GM12878 (cell line): ENCODE results near the gene DLG4. TPM values are rescaled to one million over a fixed set of nuclear protein-coding genes. Genes with fewer than 3 reads are reported as not detected.

Experiments used
- ATAC-seq: fragments of 200-7000 bp; cut with Tn5 transposase; 3 replicates; pipeline ENCODE4 v1.9.1; 2020; ENCODE audit warnings: mild to moderate bottlenecking, moderate library complexity
- BruUV-seq: library from RNA; stranded (reverse); fragments of 400-500 nt; replicated peaks from 2 replicates; lab custom pipeline; 2021; lab: Mats Ljungman, UMichigan
- CTCF ChIA-PET: fragments of 300-600 bp; sonication (Branson Sonifier 250); formaldehyde crosslinking; extraction: SDS; loops from one replicate; lab custom pipeline; 2021; ENCODE audit warnings: inconsistent platforms; lab: Yijun Ruan, JAX
- POLR2A ChIA-PET: fragments of 350-600 bp; formaldehyde crosslinking; extraction: SDS; loops from one replicate; lab custom pipeline; 2021; ENCODE audit warnings: inconsistent platforms; lab: Charles Lee
- RAD21 ChIA-PET: fragments of 300-600 bp; sonication (Branson Sonifier 250); formaldehyde crosslinking; loops from one replicate; lab custom pipeline; 2023; ENCODE audit warnings: antibody characterized with exemption; ENCODE audit not compliant: unreplicated experiment; lab: Charles Lee
- SMC1A ChIA-PET: fragments of 300-600 bp; sonication (Branson Sonifier 250); formaldehyde crosslinking; loops from one replicate; lab custom pipeline; 2023; ENCODE audit not compliant: unreplicated experiment, uncharacterized antibody; lab: Charles Lee
- DNase-seq: peaks from one replicate; pipeline ENCODE4 v3.0.0-alpha.2; 2011; ENCODE audit warnings: low read depth, low spot score
- FAIRE-seq: peaks from 3 replicates; lab custom pipeline; 2011; peaks lifted over from hg19 to GRCh38; lab: Jason Lieb, UNC
- H2AFZ ChIP-seq: 2 replicates; pipeline ENCODE4 v1.6.0; 2011; ENCODE audit warnings: low read depth, low read length, control low read depth; ENCODE audit not compliant: control insufficient read depth
- H3K27ac ChIP-seq: 2 replicates; pipeline ENCODE4 v1.5.1; 2011; ENCODE audit warnings: control low read depth; ENCODE audit not compliant: control insufficient read depth, insufficient read depth
- H3K27me3 ChIP-seq, 2 experiments: replicated peaks in 1 of 2; 2 replicates each; pipeline versions ENCODE4 v1.6.0 to v1.6.1; 2011; ENCODE audit warnings: low read length in 1 of 2; ENCODE audit not compliant: control insufficient read depth in 2 of 2, insufficient read depth in 2 of 2
- H3K36me3 ChIP-seq, 2 experiments: 2 replicates each; pipeline ENCODE4 v1.5.1; 2011; ENCODE audit warnings: low read length in 1 of 2; ENCODE audit not compliant: control insufficient read depth in 2 of 2, insufficient read depth in 2 of 2
- H3K4me1 ChIP-seq: 2 replicates; pipeline ENCODE4 v1.6.1; 2011; ENCODE audit warnings: mild to moderate bottlenecking, low read length, moderate library complexity, mixed read lengths; ENCODE audit not compliant: control insufficient read depth, insufficient read depth
- H3K4me2 ChIP-seq: 2 replicates; pipeline ENCODE4 v1.6.0; 2011; ENCODE audit warnings: control low read depth; ENCODE audit not compliant: control insufficient read depth, insufficient read depth
- H3K4me3 ChIP-seq: fragments of 200-600 bp; sonication (generic); 2 replicates; pipeline ENCODE4 v1.5.1; 2016
- H3K79me2 ChIP-seq: 2 replicates; pipeline ENCODE4 v1.6.0; 2011; ENCODE audit warnings: low read length; ENCODE audit not compliant: control insufficient read depth, insufficient read depth
- H3K9ac ChIP-seq: 2 replicates; pipeline ENCODE4 v1.8.0; 2011; ENCODE audit warnings: low read length, control low read depth, mixed read lengths; ENCODE audit not compliant: control insufficient read depth, insufficient read depth
- H3K9me3 ChIP-seq: replicated peaks from 3 replicates; pipeline ENCODE4 v1.5.1; 2011; ENCODE audit warnings: mild to moderate bottlenecking, low read length; ENCODE audit not compliant: control insufficient read depth, insufficient read depth
- H4K20me1 ChIP-seq: 2 replicates; pipeline ENCODE4 v1.6.0; 2011; ENCODE audit not compliant: control insufficient read depth, insufficient read depth
- CBX3 ChIP-seq: fragments of 200-600 bp; sonication (generic); IDR thresholded peaks from 2 replicates; pipeline ENCODE4 v1.6.1; 2016; ENCODE audit warnings: low read depth, borderline replicate concordance
- GABPA ChIP-seq: IDR thresholded peaks from 2 replicates; pipeline ENCODE4 v1.6.1; 2014; ENCODE audit warnings: antibody characterized with exemption, low read depth, mild to moderate bottlenecking, inconsistent platforms
- GATAD2B ChIP-seq: fragments of 450-650 bp; conservative IDR thresholded peaks from 2 replicates; pipeline ENCODE4 v1.6.1; 2017; ENCODE audit warnings: low read depth, mild to moderate bottlenecking, moderate library complexity
- MXI1 ChIP-seq: fragments of 150-350 bp; IDR thresholded peaks from 2 replicates; pipeline ENCODE4 v1.6.1; 2011; ENCODE audit warnings: low read depth, mild to moderate bottlenecking, inconsistent platforms, low read length, improper control_type of control experiment
- NFYA ChIP-seq: IDR thresholded peaks from 2 replicates; pipeline ENCODE4 v1.6.1; 2011; ENCODE audit warnings: low read depth, mild to moderate bottlenecking, low read length, improper control_type of control experiment, borderline replicate concordance
- RELA ChIP-seq: fragments of 450-650 bp; IDR thresholded peaks from 2 replicates; pipeline ENCODE4 v1.8.0; 2014; ENCODE audit warnings: borderline replicate concordance; ENCODE audit not compliant: partially characterized antibody
- WGBS: methylation state at CpG from one replicate; pipeline ENCODE4 v1.1.6; 2016; ENCODE audit warnings: low lambda C conversion rate; ENCODE audit not compliant: insufficient replicate concordance, insufficient coverage; ENCODE audit errors: missing lambda C conversion rate; 5-methylcytosine and 5-hydroxymethylcytosine counted together
- in situ Hi-C: fragments of 300-500 bp; cut with MboI; formaldehyde crosslinking; loops from 9 replicates; pipeline ENCODE4 v1.14.3; 2018; ENCODE audit warnings: mixed read lengths
- intact Hi-C: fragments of 100-400 bp; cut with micrococcal nuclease; formaldehyde crosslinking; loops from one replicate; pipeline ENCODE4 v1.14.2; 2022; ENCODE audit not compliant: unreplicated experiment
- polyA plus RNA-seq, 11 experiments: library from polyadenylated mRNA; depleted of rRNA in 4 of 11; unstranded in 6 of 11; stranded (reverse) in 5 of 11; fragments of >200 nt; fragmentation: Nextera tagmentation in 4 of 11; fragmentation: Illumina TruSeq in 1 of 11; extraction: Ambion mirVana in 4 of 11; extraction: Trizol in 1 of 11; gene quantifications; 1 replicate in 1 of 11; 2 replicates in 10 of 11; pipeline versions ENCODE4 v1.2.1 to v1.2.3, GENCODE V29; 2011 to 2016; ENCODE audit warnings: inconsistent platforms in 2 of 11, missing spikeins in 2 of 11, low read depth in 1 of 11
- total RNA-seq, 4 experiments: library from RNA; depleted of rRNA in 3 of 4; stranded (reverse); fragments of >200 nt in 3 of 4; fragmentation: Illumina TruSeq in 1 of 4; extraction: Trizol in 1 of 4; gene quantifications; 2 replicates each; pipeline versions ENCODE4 v1.2.1 to v1.2.3, GENCODE V29; 2013 to 2021
- TF ChIP-seq, protein P1 (sequence below): IDR thresholded peaks from 2 replicates; pipeline ENCODE4 v1.6.1; 2012; ENCODE audit warnings: mild to moderate bottlenecking, low read depth, low read length
- TF ChIP-seq, protein P2 (sequence below): fragments of 450-650 bp; IDR thresholded peaks from 2 replicates; pipeline ENCODE4 v1.6.1; 2017; ENCODE audit warnings: mild to moderate bottlenecking
- TF ChIP-seq, protein P3 (sequence below): fragments of 450-650 bp; IDR thresholded peaks from 2 replicates; pipeline ENCODE4 v1.6.1; 2018; ENCODE audit warnings: mild to moderate bottlenecking, low read depth, moderate library complexity; ENCODE audit not compliant: partially characterized antibody
- TF ChIP-seq, protein P4 (sequence below): fragments of 450-650 bp; IDR thresholded peaks from 2 replicates; pipeline ENCODE4 v1.6.1; 2017; ENCODE audit warnings: low read depth, mild to moderate bottlenecking, moderate library complexity
- TF ChIP-seq, protein P5 (sequence below): IDR thresholded peaks from 2 replicates; pipeline ENCODE4 v1.6.1; 2012; ENCODE audit warnings: low read depth, low read length, improper control_type of control experiment

Gene DLG4
- total and polyA plus RNA-seq, 10 of the 15 experiments (the other 5 are each of a cell fraction or from before 2014, with no cell fraction given) = 0.07 to 4.1 (median 1.3) TPM

DNA sequence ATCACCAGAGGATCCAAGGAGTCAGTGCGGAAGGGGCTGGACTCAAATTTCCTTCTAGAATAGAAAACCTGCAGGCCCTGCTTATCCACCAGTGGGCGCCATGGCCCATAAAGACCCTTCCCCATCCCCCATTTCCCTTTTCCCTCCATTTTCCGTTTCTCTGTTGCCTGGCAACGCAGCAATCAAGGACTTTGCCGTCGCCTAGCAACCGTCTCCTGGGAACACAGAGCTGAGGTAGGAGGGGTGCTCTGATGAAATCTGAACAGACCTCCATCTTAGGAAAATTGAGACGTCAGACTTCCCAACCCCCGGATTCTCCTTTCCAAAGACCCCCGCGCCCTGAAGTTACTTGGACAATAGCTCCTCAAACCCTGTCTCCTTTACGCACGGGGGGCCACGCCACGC lies 5.7 kb downstream of the DLG4 start:
- DNase-seq (no peak), FAIRE-seq (no peak), ATAC-seq (peak; percentile 3)
- ChIA-PET CTCF (interaction anchor here (0.8 to 1.9 kb wide), 7 partner anchors 26 to 210 kb away, joined by 3 to 7 read pairs (median 4); partner anchors contain the start of gene ACAP1), RAD21 (interaction anchor here (0.7 to 0.9 kb wide), 4 partner anchors 36 to 297 kb away, joined by 3 to 4 read pairs (median 3); no protein-coding TSS in a partner anchor), POLR2A (interaction anchor here (0.6 to 2.6 kb wide), 5 partner anchors 20 to 474 kb away, joined by 3 to 7 read pairs (median 3); partner anchors contain the start of genes DVL2 and WRAP53), SMC1A (interaction anchor here (1.6 kb wide), 1 partner anchor 37 kb away, joined by 4 read pairs; the partner anchor contains the start of gene CTDNEP1)
- H3K4me1 ChIP-seq = peaks cover 18% of the 10 kb centered on the region
- intact Hi-C loops = loop anchor here (1.0 to 5.0 kb wide), 4 partner anchors 9 to 83 kb away; partner anchors contain the start of genes ELP5 and PHF23
- H3K27me3 ChIP-seq = no peaks in the 10 kb centered on the region
- H3K27ac ChIP-seq = no peak overlapping the region; the same call in 1 of the 2 replicates
- no peaks in the 10 kb centered on the region for H3K79me2 ChIP-seq
- H3K9ac ChIP-seq = no peak overlapping the region
- in situ Hi-C loops = no loop called here
- peak overlapping the region; percentile 72; the same call in 1 of the 2 replicates for H3K4me3 ChIP-seq
- H3K9me3 ChIP-seq = no peaks in the 10 kb centered on the region
- H4K20me1 ChIP-seq = no peaks in the 10 kb centered on the region
- no peaks in the 10 kb centered on the region for H3K36me3 ChIP-seq
- H2AFZ ChIP-seq = peak overlapping the region; percentile 13
- H3K4me2 ChIP-seq = peak overlapping the region; percentile 89
- BruUV-seq = no TSS peak
- WGBS = 4% methylated on average over 15 of the region's 15 CpGs
- TF ChIP-seq RELA (peak; percentile 59), GABPA (no peak), NFYA (no peak), CBX3 (no peak), MXI1 (peak; percentile 82; the same call in 1 of the 2 replicates), GATAD2B (no peak)
- TF ChIP-seq, protein P1, sequence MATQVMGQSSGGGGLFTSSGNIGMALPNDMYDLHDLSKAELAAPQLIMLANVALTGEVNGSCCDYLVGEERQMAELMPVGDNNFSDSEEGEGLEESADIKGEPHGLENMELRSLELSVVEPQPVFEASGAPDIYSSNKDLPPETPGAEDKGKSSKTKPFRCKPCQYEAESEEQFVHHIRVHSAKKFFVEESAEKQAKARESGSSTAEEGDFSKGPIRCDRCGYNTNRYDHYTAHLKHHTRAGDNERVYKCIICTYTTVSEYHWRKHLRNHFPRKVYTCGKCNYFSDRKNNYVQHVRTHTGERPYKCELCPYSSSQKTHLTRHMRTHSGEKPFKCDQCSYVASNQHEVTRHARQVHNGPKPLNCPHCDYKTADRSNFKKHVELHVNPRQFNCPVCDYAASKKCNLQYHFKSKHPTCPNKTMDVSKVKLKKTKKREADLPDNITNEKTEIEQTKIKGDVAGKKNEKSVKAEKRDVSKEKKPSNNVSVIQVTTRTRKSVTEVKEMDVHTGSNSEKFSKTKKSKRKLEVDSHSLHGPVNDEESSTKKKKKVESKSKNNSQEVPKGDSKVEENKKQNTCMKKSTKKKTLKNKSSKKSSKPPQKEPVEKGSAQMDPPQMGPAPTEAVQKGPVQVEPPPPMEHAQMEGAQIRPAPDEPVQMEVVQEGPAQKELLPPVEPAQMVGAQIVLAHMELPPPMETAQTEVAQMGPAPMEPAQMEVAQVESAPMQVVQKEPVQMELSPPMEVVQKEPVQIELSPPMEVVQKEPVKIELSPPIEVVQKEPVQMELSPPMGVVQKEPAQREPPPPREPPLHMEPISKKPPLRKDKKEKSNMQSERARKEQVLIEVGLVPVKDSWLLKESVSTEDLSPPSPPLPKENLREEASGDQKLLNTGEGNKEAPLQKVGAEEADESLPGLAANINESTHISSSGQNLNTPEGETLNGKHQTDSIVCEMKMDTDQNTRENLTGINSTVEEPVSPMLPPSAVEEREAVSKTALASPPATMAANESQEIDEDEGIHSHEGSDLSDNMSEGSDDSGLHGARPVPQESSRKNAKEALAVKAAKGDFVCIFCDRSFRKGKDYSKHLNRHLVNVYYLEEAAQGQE = no peak
- TF ChIP-seq, protein P2, sequence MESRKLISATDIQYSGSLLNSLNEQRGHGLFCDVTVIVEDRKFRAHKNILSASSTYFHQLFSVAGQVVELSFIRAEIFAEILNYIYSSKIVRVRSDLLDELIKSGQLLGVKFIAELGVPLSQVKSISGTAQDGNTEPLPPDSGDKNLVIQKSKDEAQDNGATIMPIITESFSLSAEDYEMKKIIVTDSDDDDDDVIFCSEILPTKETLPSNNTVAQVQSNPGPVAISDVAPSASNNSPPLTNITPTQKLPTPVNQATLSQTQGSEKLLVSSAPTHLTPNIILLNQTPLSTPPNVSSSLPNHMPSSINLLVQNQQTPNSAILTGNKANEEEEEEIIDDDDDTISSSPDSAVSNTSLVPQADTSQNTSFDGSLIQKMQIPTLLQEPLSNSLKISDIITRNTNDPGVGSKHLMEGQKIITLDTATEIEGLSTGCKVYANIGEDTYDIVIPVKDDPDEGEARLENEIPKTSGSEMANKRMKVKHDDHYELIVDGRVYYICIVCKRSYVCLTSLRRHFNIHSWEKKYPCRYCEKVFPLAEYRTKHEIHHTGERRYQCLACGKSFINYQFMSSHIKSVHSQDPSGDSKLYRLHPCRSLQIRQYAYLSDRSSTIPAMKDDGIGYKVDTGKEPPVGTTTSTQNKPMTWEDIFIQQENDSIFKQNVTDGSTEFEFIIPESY = no peak
- TF ChIP-seq, protein P3, sequence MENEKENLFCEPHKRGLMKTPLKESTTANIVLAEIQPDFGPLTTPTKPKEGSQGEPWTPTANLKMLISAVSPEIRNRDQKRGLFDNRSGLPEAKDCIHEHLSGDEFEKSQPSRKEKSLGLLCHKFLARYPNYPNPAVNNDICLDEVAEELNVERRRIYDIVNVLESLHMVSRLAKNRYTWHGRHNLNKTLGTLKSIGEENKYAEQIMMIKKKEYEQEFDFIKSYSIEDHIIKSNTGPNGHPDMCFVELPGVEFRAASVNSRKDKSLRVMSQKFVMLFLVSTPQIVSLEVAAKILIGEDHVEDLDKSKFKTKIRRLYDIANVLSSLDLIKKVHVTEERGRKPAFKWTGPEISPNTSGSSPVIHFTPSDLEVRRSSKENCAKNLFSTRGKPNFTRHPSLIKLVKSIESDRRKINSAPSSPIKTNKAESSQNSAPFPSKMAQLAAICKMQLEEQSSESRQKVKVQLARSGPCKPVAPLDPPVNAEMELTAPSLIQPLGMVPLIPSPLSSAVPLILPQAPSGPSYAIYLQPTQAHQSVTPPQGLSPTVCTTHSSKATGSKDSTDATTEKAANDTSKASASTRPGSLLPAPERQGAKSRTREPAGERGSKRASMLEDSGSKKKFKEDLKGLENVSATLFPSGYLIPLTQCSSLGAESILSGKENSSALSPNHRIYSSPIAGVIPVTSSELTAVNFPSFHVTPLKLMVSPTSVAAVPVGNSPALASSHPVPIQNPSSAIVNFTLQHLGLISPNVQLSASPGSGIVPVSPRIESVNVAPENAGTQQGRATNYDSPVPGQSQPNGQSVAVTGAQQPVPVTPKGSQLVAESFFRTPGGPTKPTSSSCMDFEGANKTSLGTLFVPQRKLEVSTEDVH = no peak
- TF ChIP-seq, protein P4, sequence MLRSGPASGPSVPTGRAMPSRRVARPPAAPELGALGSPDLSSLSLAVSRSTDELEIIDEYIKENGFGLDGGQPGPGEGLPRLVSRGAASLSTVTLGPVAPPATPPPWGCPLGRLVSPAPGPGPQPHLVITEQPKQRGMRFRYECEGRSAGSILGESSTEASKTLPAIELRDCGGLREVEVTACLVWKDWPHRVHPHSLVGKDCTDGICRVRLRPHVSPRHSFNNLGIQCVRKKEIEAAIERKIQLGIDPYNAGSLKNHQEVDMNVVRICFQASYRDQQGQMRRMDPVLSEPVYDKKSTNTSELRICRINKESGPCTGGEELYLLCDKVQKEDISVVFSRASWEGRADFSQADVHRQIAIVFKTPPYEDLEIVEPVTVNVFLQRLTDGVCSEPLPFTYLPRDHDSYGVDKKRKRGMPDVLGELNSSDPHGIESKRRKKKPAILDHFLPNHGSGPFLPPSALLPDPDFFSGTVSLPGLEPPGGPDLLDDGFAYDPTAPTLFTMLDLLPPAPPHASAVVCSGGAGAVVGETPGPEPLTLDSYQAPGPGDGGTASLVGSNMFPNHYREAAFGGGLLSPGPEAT = no peak
- TF ChIP-seq, protein P5, sequence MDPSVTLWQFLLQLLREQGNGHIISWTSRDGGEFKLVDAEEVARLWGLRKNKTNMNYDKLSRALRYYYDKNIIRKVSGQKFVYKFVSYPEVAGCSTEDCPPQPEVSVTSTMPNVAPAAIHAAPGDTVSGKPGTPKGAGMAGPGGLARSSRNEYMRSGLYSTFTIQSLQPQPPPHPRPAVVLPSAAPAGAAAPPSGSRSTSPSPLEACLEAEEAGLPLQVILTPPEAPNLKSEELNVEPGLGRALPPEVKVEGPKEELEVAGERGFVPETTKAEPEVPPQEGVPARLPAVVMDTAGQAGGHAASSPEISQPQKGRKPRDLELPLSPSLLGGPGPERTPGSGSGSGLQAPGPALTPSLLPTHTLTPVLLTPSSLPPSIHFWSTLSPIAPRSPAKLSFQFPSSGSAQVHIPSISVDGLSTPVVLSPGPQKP = no peak
